B cell (primary cell): ENCODE measurements around the gene B4GALT3. TPM values are rescaled to one million over a fixed set of nuclear protein-coding genes. Genes with fewer than 3 reads are reported as not detected.

ENCODE experiments used
- ATAC-seq: fragments of 200-7000 bp; cut with Tn5 transposase; one replicate; pipeline ENCODE4 v1.10.0; 2021; ENCODE audit warnings: low read depth, mild to moderate bottlenecking, moderate number of reproducible peaks, moderate library complexity
- CTCF ChIA-PET: fragments of 350-600 bp; sonication (Branson Sonifier 250); formaldehyde crosslinking; loops from one replicate; lab custom pipeline; 2021; ENCODE audit warnings: antibody characterized with exemption, inconsistent platforms; lab: Charles Lee
- POLR2A ChIA-PET: fragments of 350-600 bp; sonication (Branson Sonifier 250); formaldehyde crosslinking; loops from one replicate; lab custom pipeline; 2021; ENCODE audit warnings: antibody characterized with exemption; lab: Charles Lee
- DNase-seq: peaks from one replicate; pipeline ENCODE4 v3.0.0; 2013
- H2AFZ ChIP-seq: 2 replicates; pipeline ENCODE4 v1.6.1; 2012; ENCODE audit warnings: mild to moderate bottlenecking, low read depth, low read length; ENCODE audit not compliant: insufficient read depth, poor library complexity, severe bottlenecking
- H3K27ac ChIP-seq, 2 donors: 1 replicate in 1 of 2; 2 replicates in 1 of 2; pipeline ENCODE4 v1.5.1; 2012 to 2013; ENCODE audit warnings: low read length in 2 of 2, mild to moderate bottlenecking in 2 of 2, moderate library complexity in 1 of 2
- H3K27me3 ChIP-seq, 4 experiments: fragments of 200-600 bp in 1 of 4; sonication (generic) in 1 of 4; replicated peaks in 1 of 4; 1 replicate in 2 of 4; 2 replicates in 2 of 4; pipeline versions ENCODE4 v1.6.1 to v1.7.0; 2013 to 2016; ENCODE audit warnings: low read length in 3 of 4, mild to moderate bottlenecking in 2 of 4, mixed read lengths in 1 of 4, moderate library complexity in 1 of 4; ENCODE audit not compliant: insufficient read depth in 4 of 4, control insufficient read depth in 3 of 4; ENCODE audit errors: control extremely low read depth in 1 of 4
- H3K36me3 ChIP-seq, 2 experiments: replicated peaks in 1 of 2; 1 replicate in 1 of 2; 2 replicates in 1 of 2; pipeline versions ENCODE4 v1.6.1 to v1.7.1; 2013; ENCODE audit warnings: low read length in 1 of 2; ENCODE audit not compliant: insufficient read depth in 2 of 2, control insufficient read depth in 1 of 2; ENCODE audit errors: control extremely low read depth in 1 of 2, extremely low read depth in 1 of 2
- H3K4me1 ChIP-seq, 2 donors: fragments of 200-600 bp in 1 of 2; sonication (generic) in 1 of 2; 1 replicate in 1 of 2; 2 replicates in 1 of 2; pipeline versions ENCODE4 v1.5.1 to v1.6.1; 2013 to 2017; ENCODE audit warnings: low read length in 2 of 2; ENCODE audit not compliant: control insufficient read depth in 2 of 2, insufficient read depth in 2 of 2
- H3K4me2 ChIP-seq: replicated peaks from 2 replicates; pipeline ENCODE3; 2012; ENCODE audit warnings: mild to moderate bottlenecking, low read depth, low read length; ENCODE audit not compliant: poor library complexity, severe bottlenecking
- H3K4me3 ChIP-seq, 5 experiments: fragments of 200-600 bp in 1 of 5; sonication (generic) in 1 of 5; 1 replicate in 3 of 5; 2 replicates in 2 of 5; pipeline versions ENCODE4 v1.5.1 to v1.7.0; 2011 to 2016; ENCODE audit warnings: low read length in 4 of 5, mild to moderate bottlenecking in 4 of 5, low read depth in 2 of 5, control low read depth in 1 of 5, moderate library complexity in 1 of 5; ENCODE audit not compliant: insufficient read depth in 1 of 5; ENCODE audit errors: control extremely low read depth in 1 of 5, extremely low read depth in 1 of 5
- H3K79me2 ChIP-seq: fragments of 200-600 bp; sonication (generic); one replicate; pipeline ENCODE4 v1.6.0; 2016; ENCODE audit warnings: low read length; ENCODE audit not compliant: control insufficient read depth, insufficient read depth
- H3K9ac ChIP-seq: fragments of 200-600 bp; sonication (generic); 2 replicates; pipeline ENCODE4 v1.6.1; 2017; ENCODE audit warnings: mild to moderate bottlenecking, low read length, moderate library complexity
- H3K9me3 ChIP-seq, 3 donors: one replicate each; pipeline versions ENCODE4 v1.6.1 to v1.7.1; 2013; ENCODE audit warnings: low read length in 2 of 3; ENCODE audit not compliant: control insufficient read depth in 2 of 3, insufficient read depth in 1 of 3; ENCODE audit errors: control extremely low read depth in 1 of 3
- H4K20me1 ChIP-seq: 2 replicates; pipeline ENCODE4 v1.6.0; 2012; ENCODE audit warnings: mild to moderate bottlenecking, low read length; ENCODE audit not compliant: insufficient read depth, control insufficient read depth, poor library complexity, severe bottlenecking
- H3K27ac Mint-ChIP-seq: one replicate; pipeline ENCODE4 v1.8.0; 2021; ENCODE audit warnings: mixed read lengths
- H3K27me3 Mint-ChIP-seq: one replicate; pipeline ENCODE4 v1.8.0; 2021; ENCODE audit warnings: mixed read lengths
- H3K4me1 Mint-ChIP-seq: one replicate; pipeline ENCODE4 v1.8.0; 2021; ENCODE audit warnings: mixed read lengths
- H3K4me3 Mint-ChIP-seq: one replicate; pipeline ENCODE4 v1.8.0; 2021; ENCODE audit warnings: mixed read lengths
- H3K9me3 Mint-ChIP-seq: one replicate; pipeline ENCODE4 v1.8.0; 2022; ENCODE audit warnings: mixed read lengths; ENCODE audit not compliant: insufficient read depth
- EZH2 ChIP-seq: IDR thresholded peaks from 2 replicates; pipeline ENCODE4 v1.6.1; 2012; ENCODE audit warnings: borderline replicate concordance, low read depth, mild to moderate bottlenecking, moderate library complexity, low read length; ENCODE audit not compliant: insufficient read depth, poor library complexity, severe bottlenecking
- WGBS: methylation state at CpG from one replicate; pipeline ENCODE4 v1.1.5; 2013; ENCODE audit warnings: missing lambda C conversion rate; ENCODE audit not compliant: insufficient coverage; 5-methylcytosine and 5-hydroxymethylcytosine counted together
- intact Hi-C: fragments of 100-400 bp; cut with micrococcal nuclease; formaldehyde crosslinking; loops from one replicate; pipeline ENCODE4 v1.10.0; 2022
- polyA plus RNA-seq: library from polyadenylated mRNA; depleted of rRNA; stranded (reverse); fragments of >200 nt; gene quantifications from 2 replicates; pipeline ENCODE4 v1.2.3, GENCODE V29; 2012
- total RNA-seq, 2 donors: library from RNA; stranded (reverse); fragments of 120-200 nt in 1 of 2; gene quantifications; 1 replicate in 1 of 2; 2 replicates in 1 of 2; pipeline versions ENCODE4 v1.2.3 to v1.2.4, GENCODE V29; 2013 to 2022
- TF ChIP-seq, protein P1 (sequence below): fragments of 200-600 bp; IDR thresholded peaks from one replicate; pipeline ENCODE4 v1.8.0; 2022; ENCODE audit warnings: antibody characterized with exemption, mild to moderate bottlenecking

Gene B4GALT3
- total and polyA plus RNA-seq, 2 donors (not counting 1 experiment from before 2014, with no cell fraction given), result 37.6 to 59.6 TPM

GRCh38 chr1:161164901-161165610, 12.3 kb downstream of the B4GALT3 start:
- CTCF ChIA-PET, result interaction anchor here (0.5 to 4.8 kb wide), 22 partner anchors 10 to 218 kb away, joined by 3 to 47 read pairs (median 6); partner anchors contain the start of genes ARHGAP30, B4GALT3, DEDD and NDUFS2

More at GRCh38 chr1:161164901-161165610, 12.3 kb downstream of the B4GALT3 start:
- Histone ChIP-seq H3K9ac (peak overlapping the region; percentile 78), H3K79me2 (peaks cover 29% of the 10 kb centered on the region), H3K4me3 (peak overlapping the region in 4 of 5 experiments; percentile 69 to 82 (median 74)), H3K27ac (peak overlapping the region; percentile 89 to 92), H3K27me3 (no peaks in the 10 kb centered on the region), H3K4me1 (peaks cover 28 to 36% of the 10 kb centered on the region in 2 donors), H3K9me3 (no peaks in the 10 kb centered on the region), H4K20me1 (no peaks in the 10 kb centered on the region), H2AFZ (no peak overlapping the region), H3K4me2 (peak overlapping the region; percentile 95), H3K36me3 (peaks cover 0 to 35% of the 10 kb centered on the region in 2 experiments)
- TF ChIP-seq, protein P1, sequence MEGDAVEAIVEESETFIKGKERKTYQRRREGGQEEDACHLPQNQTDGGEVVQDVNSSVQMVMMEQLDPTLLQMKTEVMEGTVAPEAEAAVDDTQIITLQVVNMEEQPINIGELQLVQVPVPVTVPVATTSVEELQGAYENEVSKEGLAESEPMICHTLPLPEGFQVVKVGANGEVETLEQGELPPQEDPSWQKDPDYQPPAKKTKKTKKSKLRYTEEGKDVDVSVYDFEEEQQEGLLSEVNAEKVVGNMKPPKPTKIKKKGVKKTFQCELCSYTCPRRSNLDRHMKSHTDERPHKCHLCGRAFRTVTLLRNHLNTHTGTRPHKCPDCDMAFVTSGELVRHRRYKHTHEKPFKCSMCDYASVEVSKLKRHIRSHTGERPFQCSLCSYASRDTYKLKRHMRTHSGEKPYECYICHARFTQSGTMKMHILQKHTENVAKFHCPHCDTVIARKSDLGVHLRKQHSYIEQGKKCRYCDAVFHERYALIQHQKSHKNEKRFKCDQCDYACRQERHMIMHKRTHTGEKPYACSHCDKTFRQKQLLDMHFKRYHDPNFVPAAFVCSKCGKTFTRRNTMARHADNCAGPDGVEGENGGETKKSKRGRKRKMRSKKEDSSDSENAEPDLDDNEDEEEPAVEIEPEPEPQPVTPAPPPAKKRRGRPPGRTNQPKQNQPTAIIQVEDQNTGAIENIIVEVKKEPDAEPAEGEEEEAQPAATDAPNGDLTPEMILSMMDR, result no peak
- TF ChIP-seq EZH2, result no peak
- intact Hi-C loops, result no loop called here
- WGBS, result 91% methylated on average over 7 of the region's 14 CpGs
- H3K4me1 Mint-ChIP-seq, result peaks cover 57% of the 10 kb centered on the region
- POLR2A ChIA-PET, result interaction anchor here (0.6 to 2.2 kb wide), 11 partner anchors 8 to 125 kb away, joined by 3 to 12 read pairs (median 4); partner anchors contain the start of genes B4GALT3, TOMM40L, UFC1 and USF1
- H3K27me3 Mint-ChIP-seq, result no peaks in the 10 kb centered on the region
- peak overlapping the region; percentile 52 for H3K4me3 Mint-ChIP-seq
- no peaks in the 10 kb centered on the region for H3K9me3 Mint-ChIP-seq
- H3K27ac Mint-ChIP-seq, result peak overlapping the region; percentile 77
- no peak for DNase-seq
- no peak for ATAC-seq
